Stimulated activated naive CD8-positive, alpha-beta T cell treated with anti-CD3 and anti-CD28 coated beads, Interleukin-15, amount 100 ng/mL, for 72 hours (primary cell): ENCODE data around the gene ZNF76.
A peak's percentile ranks its signal among the peaks of the same experiment; 100 is the strongest.

Experiments
- ATAC-seq: fragments of 150-1000 bp; cut with Tn5 transposase; 2 replicates; pipeline ENCODE4 v1.10.0; 2021; ENCODE audit warnings: mild to moderate bottlenecking, moderate library complexity
- DNase-seq, 2 donors: peaks; one replicate each; pipeline ENCODE4 v3.0.0; 2021 to 2022
- H3K27ac Mint-ChIP-seq, 2 donors: one replicate each; pipeline ENCODE4 v1.8.0; 2022; ENCODE audit warnings: mild to moderate bottlenecking in 2 of 2, mixed read lengths in 2 of 2, moderate library complexity in 2 of 2
- H3K27me3 Mint-ChIP-seq: one replicate; pipeline ENCODE4 v1.8.0; 2022; ENCODE audit warnings: mixed read lengths
- H3K4me1 Mint-ChIP-seq: one replicate; pipeline ENCODE4 v1.8.0; 2022; ENCODE audit warnings: mild to moderate bottlenecking, mixed read lengths
- H3K4me3 Mint-ChIP-seq, 2 donors: one replicate each; pipeline ENCODE4 v1.8.0; 2022; ENCODE audit warnings: mild to moderate bottlenecking in 2 of 2, mixed read lengths in 2 of 2, moderate library complexity in 1 of 2
- H3K9me3 Mint-ChIP-seq, 2 donors: one replicate each; pipeline ENCODE4 v1.8.0; 2022; ENCODE audit warnings: mixed read lengths in 2 of 2

ZNF76 gene

GRCh38 chr6:35228481-35228880 is 31.1 kb upstream of the ZNF76 start:
- no peak for ATAC-seq
- Mint-ChIP-seq H3K4me1 (no peaks in the 10 kb centered on the region), H3K9me3 (no peaks in the 10 kb centered on the region), H3K27ac (no peak overlapping the region), H3K27me3 (no peaks in the 10 kb centered on the region), H3K4me3 (no peak overlapping the region)
- no peak for DNase-seq

DNA sequence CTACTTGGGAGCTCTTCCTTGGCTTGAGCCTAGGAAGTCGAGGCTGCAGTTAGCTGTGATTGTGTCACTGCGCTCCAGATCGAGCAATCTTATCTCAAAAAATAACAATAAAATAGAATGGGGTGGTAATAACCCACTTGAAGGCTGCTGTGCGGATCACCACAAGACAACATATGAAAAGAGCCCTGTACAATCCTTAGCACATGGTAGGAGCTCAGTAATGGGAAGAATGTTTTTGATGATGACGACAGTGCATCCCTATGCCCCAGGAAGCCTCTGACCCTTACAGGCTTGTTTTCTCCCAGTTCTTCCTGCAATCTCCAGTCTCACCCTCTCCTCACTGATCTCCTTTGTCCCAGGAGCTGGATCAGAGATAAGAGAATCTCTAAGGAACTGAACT is 30.2 kb upstream of the ZNF76 start:
- ATAC-seq (no peak), DNase-seq (no peak)
- H3K9me3 Mint-ChIP-seq, result no peaks in the 10 kb centered on the region
- H3K27me3 Mint-ChIP-seq, result no peaks in the 10 kb centered on the region
- no peaks in the 10 kb centered on the region for H3K4me1 Mint-ChIP-seq
- H3K27ac Mint-ChIP-seq, result no peak overlapping the region
- no peak overlapping the region for H3K4me3 Mint-ChIP-seq

DNA sequence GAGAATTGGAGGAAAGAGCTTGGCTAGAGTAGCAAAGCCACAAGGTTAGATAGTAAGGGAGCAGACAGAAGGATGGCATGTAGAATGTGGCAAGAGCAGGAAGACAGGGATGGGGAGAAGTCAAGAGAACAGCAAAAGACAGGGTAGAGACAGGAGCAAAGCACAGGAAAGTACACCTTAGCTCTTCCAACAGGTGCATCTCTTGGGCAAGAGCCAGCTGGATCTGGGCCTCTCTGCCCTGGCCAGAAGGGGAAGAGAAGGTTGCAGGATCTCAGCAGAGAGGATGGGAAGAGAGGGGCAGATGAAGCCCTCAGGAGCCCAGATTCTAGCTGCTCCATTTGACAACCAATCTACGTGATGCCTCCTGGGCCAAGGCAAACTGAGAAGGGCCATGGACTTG is 29.0 kb upstream of the ZNF76 start:
- Mint-ChIP-seq H3K4me1 (no peaks in the 10 kb centered on the region), H3K4me3 (no peak overlapping the region), H3K27ac (no peak overlapping the region), H3K9me3 (no peaks in the 10 kb centered on the region), H3K27me3 (no peaks in the 10 kb centered on the region)
- no peak for DNase-seq
- ATAC-seq, result no peak

GRCh38 chr6:35230950-35231349 is 28.6 kb upstream of the ZNF76 start:
- H3K9me3 Mint-ChIP-seq, result no peaks in the 10 kb centered on the region
- no peak overlapping the region for H3K27ac Mint-ChIP-seq
- no peak overlapping the region for H3K4me3 Mint-ChIP-seq
- H3K27me3 Mint-ChIP-seq, result no peaks in the 10 kb centered on the region
- H3K4me1 Mint-ChIP-seq, result no peaks in the 10 kb centered on the region
- ATAC-seq (no peak), DNase-seq (no peak)

- Mint-ChIP-seq H3K4me3 (no peak overlapping the region), H3K27ac (no peak overlapping the region), H3K9me3 (no peaks in the 10 kb centered on the region), H3K27me3 (no peaks in the 10 kb centered on the region), H3K4me1 (no peaks in the 10 kb centered on the region)
- DNase-seq, result no peak
- no peak for ATAC-seq
Observed at GRCh38 chr6:35231563-35231962, 28.0 kb upstream of the ZNF76 start.

- peaks cover 10% of the 10 kb centered on the region for H3K4me1 Mint-ChIP-seq
- no peak for ATAC-seq
- no peak for DNase-seq
- no peaks in the 10 kb centered on the region for H3K27me3 Mint-ChIP-seq
- H3K4me3 Mint-ChIP-seq, result no peak overlapping the region
- no peaks in the 10 kb centered on the region for H3K9me3 Mint-ChIP-seq
- H3K27ac Mint-ChIP-seq, result no peak overlapping the region
Observed at GRCh38 chr6:35234901-35235300, 24.6 kb upstream of the ZNF76 start.

DNA sequence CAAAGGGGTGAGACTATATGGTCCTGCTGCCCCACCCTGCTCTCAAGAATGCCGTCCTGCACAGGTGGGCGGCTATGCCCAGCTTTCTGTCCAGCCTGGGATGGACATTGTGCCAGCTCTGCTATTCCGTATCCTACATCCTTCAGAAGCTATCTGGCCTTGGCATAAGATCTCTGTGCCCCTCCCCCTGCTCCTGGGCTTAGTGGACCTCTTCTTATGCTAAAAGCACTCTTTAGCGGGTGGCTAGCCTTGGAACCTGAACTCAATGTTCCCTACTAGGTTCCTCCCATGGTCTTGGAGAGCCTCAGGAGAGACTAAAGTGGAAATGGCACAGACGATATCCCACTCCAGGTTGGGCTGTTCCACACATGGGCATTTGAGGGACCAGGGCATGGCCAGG is 23.3 kb upstream of the ZNF76 start:
- peaks cover 15% of the 10 kb centered on the region for H3K4me1 Mint-ChIP-seq
- ATAC-seq (no peak), DNase-seq (no peak)
- no peaks in the 10 kb centered on the region for H3K27me3 Mint-ChIP-seq
- no peak overlapping the region for H3K4me3 Mint-ChIP-seq
- no peaks in the 10 kb centered on the region for H3K9me3 Mint-ChIP-seq
- H3K27ac Mint-ChIP-seq, result no peak overlapping the region

- peaks cover 15% of the 10 kb centered on the region for H3K4me1 Mint-ChIP-seq
- no peak overlapping the region for H3K27ac Mint-ChIP-seq
- H3K9me3 Mint-ChIP-seq, result no peaks in the 10 kb centered on the region
- no peak for DNase-seq
- ATAC-seq, result no peak
- no peaks in the 10 kb centered on the region for H3K27me3 Mint-ChIP-seq
- no peak overlapping the region for H3K4me3 Mint-ChIP-seq
Observed at GRCh38 chr6:35237476-35237875, 22.1 kb upstream of the ZNF76 start.

DNA sequence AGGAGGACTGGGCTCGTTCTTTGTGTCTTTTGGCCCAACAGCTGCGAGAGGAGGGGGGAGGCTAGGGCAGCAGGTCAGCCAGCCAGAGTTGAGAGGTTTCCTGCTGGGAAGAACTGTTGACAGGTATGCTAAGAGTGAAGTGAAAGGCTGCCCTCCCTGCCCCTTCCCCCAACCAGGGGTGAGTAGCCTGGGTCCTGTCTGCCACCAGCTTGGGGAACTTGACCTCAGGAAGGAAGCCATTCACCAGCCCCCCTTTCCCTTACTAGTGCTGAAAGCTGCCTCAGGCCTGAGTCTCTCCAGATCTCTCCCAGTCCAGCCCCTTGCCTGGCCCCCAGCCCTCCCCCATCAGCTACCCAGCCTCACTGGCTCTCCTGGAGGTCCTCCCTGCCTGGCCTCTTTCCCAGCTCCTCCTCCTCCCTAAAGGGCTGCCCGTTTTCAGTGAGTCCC is 20.7 kb upstream of the ZNF76 start:
- Mint-ChIP-seq H3K27ac (no peak overlapping the region), H3K9me3 (no peaks in the 10 kb centered on the region), H3K4me3 (no peak overlapping the region), H3K27me3 (no peaks in the 10 kb centered on the region), H3K4me1 (peaks cover 15% of the 10 kb centered on the region)
- ATAC-seq (no peak), DNase-seq (no peak)

DNA sequence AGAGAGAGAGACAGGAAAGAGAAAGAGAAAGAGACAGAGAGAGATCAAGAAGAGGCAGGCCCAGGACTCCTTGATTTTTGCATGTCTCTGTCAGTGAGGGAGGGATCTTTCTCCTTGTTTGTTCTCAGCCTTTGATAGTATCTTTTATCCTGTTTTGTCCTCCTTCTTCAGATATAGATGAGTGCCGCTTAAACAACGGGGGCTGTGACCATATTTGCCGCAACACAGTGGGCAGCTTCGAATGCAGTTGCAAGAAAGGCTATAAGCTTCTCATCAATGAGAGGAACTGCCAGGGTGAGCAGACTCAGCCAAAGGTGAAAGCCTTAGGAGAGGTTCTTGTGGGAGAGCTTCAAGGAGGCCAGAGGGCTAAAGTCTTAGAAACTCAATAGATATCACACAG is 20.0 kb upstream of the ZNF76 start:
- no peak for ATAC-seq
- Mint-ChIP-seq H3K4me1 (peaks cover 15% of the 10 kb centered on the region), H3K4me3 (no peak overlapping the region), H3K27ac (no peak overlapping the region), H3K27me3 (no peaks in the 10 kb centered on the region), H3K9me3 (no peaks in the 10 kb centered on the region)
- DNase-seq, result no peak

GRCh38 chr6:35240838-35241801 is 18.4 kb upstream of the ZNF76 start:
- DNase-seq (peak; percentile 71 to 76), ATAC-seq (peak; percentile 84)
- Mint-ChIP-seq H3K4me3 (no peak overlapping the region), H3K4me1 (peaks cover 19% of the 10 kb centered on the region), H3K27me3 (no peaks in the 10 kb centered on the region), H3K9me3 (no peaks in the 10 kb centered on the region), H3K27ac (no peak overlapping the region)

DNA sequence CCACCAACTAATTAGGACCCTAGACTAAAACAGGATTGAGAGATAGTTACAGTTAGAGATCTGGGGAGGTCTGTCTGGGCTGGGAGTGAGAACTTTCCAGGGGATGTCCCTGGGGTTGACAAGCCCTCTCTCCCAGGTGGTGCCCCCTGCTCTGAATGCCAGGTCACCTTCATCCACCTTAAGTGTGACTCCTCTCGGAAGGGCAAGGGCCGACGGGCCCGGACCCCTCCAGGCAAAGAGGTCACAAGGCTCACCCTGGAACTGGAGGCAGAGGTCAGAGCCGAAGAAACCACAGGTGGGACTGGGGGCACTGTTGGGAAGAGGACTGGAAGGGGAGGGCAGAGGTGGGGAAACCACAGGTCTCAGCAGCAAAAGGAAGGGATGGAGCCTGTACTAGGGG is 17.0 kb upstream of the ZNF76 start:
- no peak overlapping the region for H3K27ac Mint-ChIP-seq
- DNase-seq (no peak), ATAC-seq (no peak)
- no peak overlapping the region for H3K4me3 Mint-ChIP-seq
- no peaks in the 10 kb centered on the region for H3K9me3 Mint-ChIP-seq
- peaks cover 24% of the 10 kb centered on the region for H3K4me1 Mint-ChIP-seq
- H3K27me3 Mint-ChIP-seq, result no peaks in the 10 kb centered on the region

- Mint-ChIP-seq H3K4me1 (peaks cover 28% of the 10 kb centered on the region), H3K27ac (no peak overlapping the region), H3K9me3 (no peaks in the 10 kb centered on the region), H3K27me3 (no peaks in the 10 kb centered on the region), H3K4me3 (no peak overlapping the region)
- no peak for ATAC-seq
- DNase-seq, result no peak
Observed at GRCh38 chr6:35242906-35243305, 16.6 kb upstream of the ZNF76 start.

GRCh38 chr6:35243386-35243958 is 16.1 kb upstream of the ZNF76 start:
- no peak for DNase-seq
- no peak for ATAC-seq
- Mint-ChIP-seq H3K27me3 (no peaks in the 10 kb centered on the region), H3K9me3 (no peaks in the 10 kb centered on the region), H3K27ac (no peak overlapping the region), H3K4me3 (no peak overlapping the region), H3K4me1 (peaks cover 33% of the 10 kb centered on the region)

DNA sequence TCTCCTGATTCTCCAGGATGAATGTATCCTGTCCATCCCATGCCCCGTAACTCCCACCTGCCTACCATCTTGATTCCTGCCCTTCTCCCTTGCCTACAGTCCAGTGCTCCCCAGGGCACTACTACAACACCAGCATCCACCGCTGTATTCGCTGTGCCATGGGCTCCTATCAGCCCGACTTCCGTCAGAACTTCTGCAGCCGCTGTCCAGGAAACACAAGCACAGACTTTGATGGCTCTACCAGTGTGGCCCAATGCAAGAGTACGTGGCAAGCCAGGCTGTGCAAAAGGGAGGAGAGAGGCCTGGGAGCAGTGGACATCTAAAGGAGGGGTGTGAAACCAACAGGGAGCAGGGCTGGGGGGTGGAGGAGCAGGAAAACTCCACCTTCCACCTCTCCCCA is 15.0 kb upstream of the ZNF76 start:
- Mint-ChIP-seq H3K4me1 (peaks cover 36% of the 10 kb centered on the region), H3K27me3 (no peaks in the 10 kb centered on the region), H3K9me3 (no peaks in the 10 kb centered on the region), H3K4me3 (no peak overlapping the region), H3K27ac (no peak overlapping the region)
- DNase-seq, result no peak
- ATAC-seq, result no peak

GRCh38 chr6:35247642-35248231 is 11.8 kb upstream of the ZNF76 start:
- Mint-ChIP-seq H3K4me3 (peak overlapping the region; percentile 0 to 1), H3K27me3 (no peaks in the 10 kb centered on the region), H3K4me1 (peaks cover 34% of the 10 kb centered on the region), H3K9me3 (no peaks in the 10 kb centered on the region), H3K27ac (peak overlapping the region; percentile 0 to 23)
- DNase-seq, result no peak
- ATAC-seq, result peak; percentile 39
